IPS-NIHi7 (cell line): Measurements from ENCODE around the gene PGS1.
"Not testable (repeated sequence)": the region's sequence is repeated elsewhere in the genome, so short reads cannot be mapped to it uniquely, and the experiment has no call there.

Experiments
- DNase-seq: peaks from one replicate; pipeline ENCODE4 v3.0.0; 2012; ENCODE audit warnings: mixed read lengths; ENCODE audit errors: extremely low spot score

The PGS1 gene

GRCh38 chr17:78446833-78447232 lies 68.4 kb downstream of the PGS1 start:
- DNase-seq = no peak

- DNase-seq = no peak
Observed at GRCh38 chr17:78448356-78448993, 70.0 kb downstream of the PGS1 start.

GRCh38 chr17:78449983-78450595 lies 71.6 kb downstream of the PGS1 start:
- DNase-seq = no peak

GRCh38 chr17:78450696-78451345 lies 72.4 kb downstream of the PGS1 start:
- DNase-seq = no peak

- DNase-seq = no peak
Observed at GRCh38 chr17:78451753-78452152, 73.3 kb downstream of the PGS1 start.

GRCh38 chr17:78454346-78454745 lies 75.9 kb downstream of the PGS1 start:
- no peak for DNase-seq

GRCh38 chr17:78458091-78458490 lies 79.6 kb downstream of the PGS1 start:
- no peak for DNase-seq

GRCh38 chr17:78458736-78459335 lies 80.4 kb downstream of the PGS1 start:
- no peak for DNase-seq

GRCh38 chr17:78459696-78460095 lies 81.2 kb downstream of the PGS1 start:
- DNase-seq = no peak

- DNase-seq = no peak
Observed at GRCh38 chr17:78460176-78460675, 81.8 kb downstream of the PGS1 start.

GRCh38 chr17:78460951-78461798 lies 82.7 kb downstream of the PGS1 start:
- DNase-seq = no peak

GRCh38 chr17:78461799-78462053 lies 83.3 kb downstream of the PGS1 start:
- DNase-seq = no peak

GRCh38 chr17:78462148-78462547 lies 83.7 kb downstream of the PGS1 start:
- no peak for DNase-seq

- DNase-seq = not testable (repeated sequence)
Observed at GRCh38 chr17:78466109-78466785, 87.8 kb downstream of the PGS1 start.

GRCh38 chr17:78466786-78467715 lies 88.6 kb downstream of the PGS1 start:
- no peak for DNase-seq

- no peak for DNase-seq
Observed at GRCh38 chr17:78468366-78468765, 89.9 kb downstream of the PGS1 start.

- DNase-seq = no peak
Observed at GRCh38 chr17:78469443-78469842, 91.0 kb downstream of the PGS1 start.

GRCh38 chr17:78471635-78472034 lies 93.2 kb downstream of the PGS1 start:
- no peak for DNase-seq

GRCh38 chr17:78472035-78472905 lies 93.8 kb downstream of the PGS1 start:
- no peak for DNase-seq
